ENCODE data around the gene PTBP1. TPM values are rescaled to one million over a fixed set of nuclear protein-coding genes. Genes with fewer than 3 reads are reported as not detected.

PTBP1 gene
- total RNA-seq, 1 donor from 2014 or later = 496 TPM

DNA sequence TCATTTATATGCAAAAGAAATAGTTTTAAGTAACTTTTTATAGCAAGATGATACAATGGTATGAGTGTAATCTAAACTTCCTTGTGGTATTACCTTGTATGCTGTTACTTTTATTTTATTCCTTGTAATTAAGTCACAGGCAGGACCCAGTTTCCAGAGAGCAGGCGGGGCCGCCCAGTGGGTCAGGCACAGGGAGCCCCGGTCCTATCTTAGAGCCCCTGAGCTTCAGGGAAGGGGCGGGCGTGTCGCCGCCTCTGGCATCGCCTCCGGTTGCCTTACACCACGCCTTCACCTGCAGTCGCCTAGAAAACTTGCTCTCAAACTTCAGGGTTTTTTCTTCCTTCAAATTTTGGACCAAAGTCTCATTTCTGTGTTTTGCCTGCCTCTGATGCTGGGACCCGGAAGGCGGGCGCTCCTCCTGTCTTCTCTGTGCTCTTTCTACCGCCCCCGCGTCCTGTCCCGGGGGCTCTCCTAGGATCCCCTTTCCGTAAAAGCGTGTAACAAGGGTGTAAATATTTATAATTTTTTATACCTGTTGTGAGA lies 14.3 kb downstream of the PTBP1 start:
- Mint-ChIP-seq H3K27me3 (no peaks in the 10 kb centered on the region), H3K27ac (peak overlapping the region; percentile 56), H3K4me3 (no peak overlapping the region), H3K4me1 (ENCODE audit: unreplicated experiment) (peaks cover 6% of the 10 kb centered on the region), H3K36me3 (peaks cover 21% of the 10 kb centered on the region), H3K9me3 (no peaks in the 10 kb centered on the region)
- TF ChIP-seq, protein P1, sequence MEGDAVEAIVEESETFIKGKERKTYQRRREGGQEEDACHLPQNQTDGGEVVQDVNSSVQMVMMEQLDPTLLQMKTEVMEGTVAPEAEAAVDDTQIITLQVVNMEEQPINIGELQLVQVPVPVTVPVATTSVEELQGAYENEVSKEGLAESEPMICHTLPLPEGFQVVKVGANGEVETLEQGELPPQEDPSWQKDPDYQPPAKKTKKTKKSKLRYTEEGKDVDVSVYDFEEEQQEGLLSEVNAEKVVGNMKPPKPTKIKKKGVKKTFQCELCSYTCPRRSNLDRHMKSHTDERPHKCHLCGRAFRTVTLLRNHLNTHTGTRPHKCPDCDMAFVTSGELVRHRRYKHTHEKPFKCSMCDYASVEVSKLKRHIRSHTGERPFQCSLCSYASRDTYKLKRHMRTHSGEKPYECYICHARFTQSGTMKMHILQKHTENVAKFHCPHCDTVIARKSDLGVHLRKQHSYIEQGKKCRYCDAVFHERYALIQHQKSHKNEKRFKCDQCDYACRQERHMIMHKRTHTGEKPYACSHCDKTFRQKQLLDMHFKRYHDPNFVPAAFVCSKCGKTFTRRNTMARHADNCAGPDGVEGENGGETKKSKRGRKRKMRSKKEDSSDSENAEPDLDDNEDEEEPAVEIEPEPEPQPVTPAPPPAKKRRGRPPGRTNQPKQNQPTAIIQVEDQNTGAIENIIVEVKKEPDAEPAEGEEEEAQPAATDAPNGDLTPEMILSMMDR (conservative IDR thresholded peaks at IDR 0.05) = no peak
- no peak for DNase-seq (ENCODE audit: extremely low spot score, unreplicated experiment)

DNA sequence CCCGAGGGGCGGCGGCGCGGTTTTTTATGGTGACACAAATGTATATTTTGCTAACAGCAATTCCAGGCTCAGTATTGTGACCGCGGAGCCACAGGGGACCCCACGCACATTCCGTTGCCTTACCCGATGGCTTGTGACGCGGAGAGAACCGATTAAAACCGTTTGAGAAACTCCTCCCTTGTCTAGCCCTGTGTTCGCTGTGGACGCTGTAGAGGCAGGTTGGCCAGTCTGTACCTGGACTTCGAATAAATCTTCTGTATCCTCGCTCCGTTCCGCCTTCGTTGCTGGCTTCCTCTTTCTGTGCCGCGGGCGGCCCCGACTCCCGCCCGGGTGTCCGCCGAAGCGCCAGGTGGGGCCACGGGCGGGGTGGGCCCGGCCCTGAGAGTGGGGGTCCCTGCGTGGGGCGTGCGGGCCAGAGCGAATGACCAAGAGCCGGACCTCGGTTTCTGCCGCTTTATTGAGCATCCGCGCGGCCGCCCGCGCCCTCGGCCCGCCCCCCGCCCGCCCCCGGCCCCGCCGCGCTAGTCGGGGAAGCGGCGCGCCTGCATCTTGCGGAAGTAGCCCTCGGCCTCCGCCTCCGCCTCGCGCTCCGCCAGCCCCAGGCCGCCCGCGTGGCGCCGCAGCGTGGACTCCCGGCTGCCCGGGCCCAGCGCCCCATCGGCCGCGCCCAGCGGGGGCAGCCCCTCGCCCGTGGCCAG lies 14.9 kb downstream of the PTBP1 start:
- Mint-ChIP-seq H3K36me3 (peaks cover 23% of the 10 kb centered on the region), H3K27me3 (no peaks in the 10 kb centered on the region), H3K9me3 (no peaks in the 10 kb centered on the region), H3K4me3 (no peak overlapping the region), H3K4me1 (ENCODE audit: unreplicated experiment) (peaks cover 4% of the 10 kb centered on the region), H3K27ac (no peak overlapping the region)
- TF ChIP-seq, protein P1 (conservative IDR thresholded peaks at IDR 0.05) = no peak
- DNase-seq (ENCODE audit: extremely low spot score, unreplicated experiment) = no peak

DNA sequence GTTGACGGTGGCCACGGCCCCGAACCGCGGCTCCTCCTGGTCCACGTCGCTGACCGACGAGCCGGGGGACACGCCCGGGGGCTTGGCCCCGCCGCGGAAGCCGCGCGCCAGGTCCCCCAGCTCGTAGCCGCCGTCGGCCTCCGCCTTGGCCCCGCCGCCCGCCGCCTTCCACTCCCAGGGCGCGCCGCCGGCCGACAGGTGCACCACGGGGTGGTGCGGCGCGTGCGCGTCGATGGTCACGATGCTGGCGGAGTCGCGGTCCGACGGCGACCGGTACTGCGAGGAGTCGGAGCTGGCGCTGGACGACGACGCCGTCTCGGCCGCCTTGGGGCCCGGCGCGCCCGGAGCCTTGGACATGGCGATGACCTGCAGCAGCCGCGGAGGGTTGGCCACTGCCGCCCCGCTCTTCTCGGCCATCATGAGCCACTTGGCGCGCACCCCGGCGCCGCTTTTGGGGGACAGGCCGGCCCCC lies 15.5 kb downstream of the PTBP1 start:
- DNase-seq (ENCODE audit: extremely low spot score, unreplicated experiment) = no peak
- Mint-ChIP-seq H3K4me3 (no peak overlapping the region), H3K9me3 (no peaks in the 10 kb centered on the region), H3K36me3 (peaks cover 17% of the 10 kb centered on the region), H3K27ac (no peak overlapping the region), H3K4me1 (ENCODE audit: unreplicated experiment) (no peaks in the 10 kb centered on the region), H3K27me3 (no peaks in the 10 kb centered on the region)
- TF ChIP-seq, protein P1 (conservative IDR thresholded peaks at IDR 0.05) = no peak

DNA sequence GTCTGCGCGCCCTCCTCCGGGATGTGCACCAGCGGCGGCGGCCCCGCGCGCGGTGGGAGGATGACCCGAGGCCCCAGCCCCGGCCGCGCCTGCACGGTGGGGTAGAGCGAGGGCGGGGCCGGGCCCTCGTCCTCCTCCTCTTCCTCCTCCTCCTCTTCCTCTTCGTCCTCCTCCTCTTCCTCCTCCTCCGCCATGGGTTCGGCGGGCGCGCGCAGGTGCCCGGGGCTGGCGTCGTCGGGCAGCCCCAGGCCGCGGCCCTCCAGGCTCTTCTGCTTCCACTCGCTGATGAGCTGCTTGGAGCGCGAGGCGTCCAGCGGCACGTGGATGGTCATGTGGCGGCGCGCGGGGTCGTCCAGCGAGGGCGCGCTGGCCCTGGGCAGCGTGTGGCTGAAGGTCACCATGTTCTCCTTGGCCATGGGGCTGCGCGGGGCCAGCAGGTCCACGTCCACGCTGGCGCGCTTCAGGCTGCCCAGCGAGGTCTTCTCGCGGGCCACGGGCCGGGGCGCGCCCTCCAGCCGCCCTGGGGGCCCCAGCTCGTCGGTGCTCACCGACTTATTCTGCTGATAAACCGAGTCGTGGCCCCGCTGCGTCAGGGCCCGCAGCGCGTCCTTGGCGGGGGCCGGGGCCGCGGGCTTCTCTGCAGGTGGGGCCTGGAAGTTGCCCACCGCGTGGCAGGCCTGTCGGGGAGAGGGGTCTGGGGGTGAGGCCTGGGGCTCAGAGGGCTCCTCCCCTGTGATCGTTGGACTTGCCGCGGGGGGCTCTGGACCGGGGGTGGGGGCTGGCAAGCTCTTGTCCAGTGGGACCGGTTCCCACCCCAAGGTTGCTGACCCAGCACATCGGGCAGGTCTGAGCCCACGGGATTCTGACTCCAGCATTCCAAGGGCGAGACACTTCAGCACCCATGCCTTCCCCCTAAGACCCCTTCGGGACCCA lies 16.2 kb downstream of the PTBP1 start:
- Mint-ChIP-seq H3K4me3 (no peak overlapping the region), H3K9me3 (no peaks in the 10 kb centered on the region), H3K36me3 (peaks cover 15% of the 10 kb centered on the region), H3K27ac (peak overlapping the region; percentile 34), H3K27me3 (no peaks in the 10 kb centered on the region), H3K4me1 (ENCODE audit: unreplicated experiment) (no peaks in the 10 kb centered on the region)
- no peak for DNase-seq (ENCODE audit: extremely low spot score, unreplicated experiment)
- TF ChIP-seq, protein P1 (conservative IDR thresholded peaks at IDR 0.05) = no peak

DNA sequence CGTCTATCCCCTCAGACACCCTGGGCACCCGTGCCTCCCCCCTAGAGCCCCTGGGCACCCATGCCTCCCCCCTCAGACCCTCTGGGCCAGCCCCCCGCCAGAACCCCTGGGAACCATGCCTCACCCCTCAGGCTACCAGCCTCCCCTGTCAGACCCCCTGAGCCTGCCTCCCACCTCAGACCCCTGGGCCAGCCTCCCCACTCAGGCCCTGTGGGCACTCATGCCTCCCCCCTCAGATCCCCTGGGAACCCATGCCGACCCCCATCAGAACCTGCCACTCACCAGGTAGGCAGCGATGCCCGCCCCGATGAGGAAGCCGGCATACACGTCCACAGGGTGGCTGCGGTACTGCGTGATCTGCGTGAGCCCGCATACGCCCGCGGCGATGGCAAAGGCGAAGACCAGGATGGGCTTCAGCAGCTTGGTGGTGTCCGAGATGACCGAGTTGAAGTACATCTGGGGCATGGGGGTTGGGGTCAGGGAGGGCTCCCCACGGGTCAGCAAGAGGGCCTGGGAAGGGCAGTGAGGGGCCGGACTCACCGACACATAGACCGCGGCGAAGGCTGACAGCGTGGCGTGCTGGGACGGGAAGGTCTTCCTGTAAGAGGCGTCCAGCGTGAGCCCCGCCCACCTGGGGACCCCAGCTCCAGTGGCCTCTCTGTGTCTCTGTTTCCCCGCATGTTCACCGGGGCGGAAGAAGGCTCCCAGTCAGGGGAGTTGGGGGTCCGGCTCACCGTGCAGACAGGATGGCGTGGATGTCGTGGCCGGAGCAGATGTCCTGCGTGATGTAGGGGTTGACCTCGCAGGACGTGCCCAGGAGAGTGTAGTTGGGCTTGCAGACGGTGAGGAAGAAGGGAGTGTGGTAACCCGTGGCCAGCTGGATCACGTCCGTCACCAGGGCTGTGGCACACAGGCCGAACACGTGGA lies 17.2 kb downstream of the PTBP1 start:
- Mint-ChIP-seq H3K4me1 (ENCODE audit: unreplicated experiment) (no peaks in the 10 kb centered on the region), H3K4me3 (no peak overlapping the region), H3K27ac (peak overlapping the region; percentile 59), H3K27me3 (no peaks in the 10 kb centered on the region), H3K9me3 (no peaks in the 10 kb centered on the region), H3K36me3 (peaks cover 15% of the 10 kb centered on the region)
- DNase-seq (ENCODE audit: extremely low spot score, unreplicated experiment) = no peak
- TF ChIP-seq, protein P1 (conservative IDR thresholded peaks at IDR 0.05) = no peak

All from type B pancreatic cell (in vitro differentiated cells).